ENCODE measurements around the gene BCAN. TPM values are rescaled to one million over a fixed set of nuclear protein-coding genes. Genes with fewer than 3 reads are reported as not detected.

Gene BCAN
- total RNA-seq, 1 donor = not detected

- Histone ChIP-seq H3K4me3 (ENCODE audit: low read length) (no peak overlapping the region), H3K27me3 (ENCODE audit: insufficient read depth, low read length) (peaks cover 36% of the 10 kb centered on the region), H3K9me3 (ENCODE audit: low read depth, low read length) (no peaks in the 10 kb centered on the region), H3K4me1 (ENCODE audit: insufficient read depth, low read length) (peaks cover 16% of the 10 kb centered on the region)
These were observed 59.0 kb downstream of the BCAN start for GRCh38 chr1:156700736-156701531.

- H3K4me1 ChIP-seq (ENCODE audit: insufficient read depth, low read length) = peaks cover 28% of the 10 kb centered on the region
- H3K27me3 ChIP-seq (ENCODE audit: insufficient read depth, low read length) = peaks cover 42% of the 10 kb centered on the region
- H3K9me3 ChIP-seq (ENCODE audit: low read depth, low read length) = no peaks in the 10 kb centered on the region
- H3K4me3 ChIP-seq (ENCODE audit: low read length) = no peak overlapping the region
These were observed 61.4 kb downstream of the BCAN start for GRCh38 chr1:156703336-156703735.

GRCh38 chr1:156703741-156704140, 61.8 kb downstream of the BCAN start:
- H3K9me3 ChIP-seq (ENCODE audit: low read depth, low read length) = no peaks in the 10 kb centered on the region
- peaks cover 28% of the 10 kb centered on the region for H3K4me1 ChIP-seq (ENCODE audit: insufficient read depth, low read length)
- no peak overlapping the region for H3K4me3 ChIP-seq (ENCODE audit: low read length)
- peaks cover 42% of the 10 kb centered on the region for H3K27me3 ChIP-seq (ENCODE audit: insufficient read depth, low read length)

- Histone ChIP-seq H3K27me3 (ENCODE audit: insufficient read depth, low read length) (peaks cover 42% of the 10 kb centered on the region), H3K4me1 (ENCODE audit: insufficient read depth, low read length) (peaks cover 28% of the 10 kb centered on the region), H3K9me3 (ENCODE audit: low read depth, low read length) (no peaks in the 10 kb centered on the region), H3K4me3 (ENCODE audit: low read length) (no peak overlapping the region)
These were observed 62.3 kb downstream of the BCAN start for GRCh38 chr1:156704166-156704711.

- H3K27me3 ChIP-seq (ENCODE audit: insufficient read depth, low read length) = peaks cover 42% of the 10 kb centered on the region
- H3K9me3 ChIP-seq (ENCODE audit: low read depth, low read length) = no peaks in the 10 kb centered on the region
- no peak overlapping the region for H3K4me3 ChIP-seq (ENCODE audit: low read length)
- peaks cover 28% of the 10 kb centered on the region for H3K4me1 ChIP-seq (ENCODE audit: insufficient read depth, low read length)
These were observed 63.0 kb downstream of the BCAN start for GRCh38 chr1:156704930-156705320.

- Histone ChIP-seq H3K27me3 (ENCODE audit: insufficient read depth, low read length) (peaks cover 42% of the 10 kb centered on the region), H3K4me1 (ENCODE audit: insufficient read depth, low read length) (peaks cover 28% of the 10 kb centered on the region), H3K4me3 (ENCODE audit: low read length) (peak within 1 kb of the TSS; percentile 33), H3K9me3 (ENCODE audit: low read depth, low read length) (no peaks in the 10 kb centered on the region)
These were observed 63.5 kb downstream of the BCAN start, which contains the start of gene CRABP2 for GRCh38 chr1:156705321-156705917. CRABP2 (minus strand) TSS chr1:156705583; CDS start chr1:156705446, 137 bp downstream.

GRCh38 chr1:156705918-156706656, 64.2 kb downstream of the BCAN start:
- Histone ChIP-seq H3K4me3 (ENCODE audit: low read length) (peak overlapping the region; percentile 33), H3K4me1 (ENCODE audit: insufficient read depth, low read length) (peaks cover 28% of the 10 kb centered on the region), H3K27me3 (ENCODE audit: insufficient read depth, low read length) (peaks cover 42% of the 10 kb centered on the region), H3K9me3 (ENCODE audit: low read depth, low read length) (no peaks in the 10 kb centered on the region)

- peaks cover 28% of the 10 kb centered on the region for H3K4me1 ChIP-seq (ENCODE audit: insufficient read depth, low read length)
- no peaks in the 10 kb centered on the region for H3K9me3 ChIP-seq (ENCODE audit: low read depth, low read length)
- H3K27me3 ChIP-seq (ENCODE audit: insufficient read depth, low read length) = peaks cover 39% of the 10 kb centered on the region
- peak overlapping the region; percentile 33 for H3K4me3 ChIP-seq (ENCODE audit: low read length)
These were observed 64.9 kb downstream of the BCAN start for GRCh38 chr1:156706657-156707416.

GRCh38 chr1:156707417-156708217, 65.7 kb downstream of the BCAN start:
- Histone ChIP-seq H3K27me3 (ENCODE audit: insufficient read depth, low read length) (peaks cover 39% of the 10 kb centered on the region), H3K4me1 (ENCODE audit: insufficient read depth, low read length) (peaks cover 28% of the 10 kb centered on the region), H3K9me3 (ENCODE audit: low read depth, low read length) (no peaks in the 10 kb centered on the region), H3K4me3 (ENCODE audit: low read length) (no peak overlapping the region)

GRCh38 chr1:156708218-156708661, 66.3 kb downstream of the BCAN start:
- Histone ChIP-seq H3K4me3 (ENCODE audit: low read length) (no peak overlapping the region), H3K4me1 (ENCODE audit: insufficient read depth, low read length) (peaks cover 28% of the 10 kb centered on the region), H3K9me3 (ENCODE audit: low read depth, low read length) (no peaks in the 10 kb centered on the region), H3K27me3 (ENCODE audit: insufficient read depth, low read length) (peaks cover 33% of the 10 kb centered on the region)

- H3K4me3 ChIP-seq (ENCODE audit: low read length) = no peak overlapping the region
- no peaks in the 10 kb centered on the region for H3K9me3 ChIP-seq (ENCODE audit: low read depth, low read length)
- H3K4me1 ChIP-seq (ENCODE audit: insufficient read depth, low read length) = peaks cover 28% of the 10 kb centered on the region
- H3K27me3 ChIP-seq (ENCODE audit: insufficient read depth, low read length) = peaks cover 25% of the 10 kb centered on the region
These were observed 67.1 kb downstream of the BCAN start for GRCh38 chr1:156709031-156709430.
